Psoas muscle (tissue), 8 donors: ENCODE measurements around the gene MAN2A2. TPM values are rescaled to one million over a fixed set of nuclear protein-coding genes. Genes with fewer than 3 reads are reported as not detected.
A peak's percentile ranks its signal among the peaks of the same experiment; 100 is the strongest.

Experiments used
- ATAC-seq, 4 donors: fragments of 200-7000 bp; cut with Tn5 transposase; one replicate each; pipeline ENCODE4 v1.9.1; 2020; ENCODE audit warnings: moderate library complexity in 3 of 4, mild to moderate bottlenecking in 2 of 4
- DNase-seq, 2 donors: peaks; one replicate each; pipeline ENCODE4 v3.0.0-alpha.2; 2020
- H3K27ac ChIP-seq: fragments of 200-600 bp; one replicate; pipeline ENCODE4 v1.8.0; 2022
- H3K27me3 ChIP-seq, 3 donors: fragments of 200-600 bp in 1 of 3; one replicate each; pipeline versions ENCODE4 v1.6.1 to v1.8.0; 2013 to 2022; ENCODE audit warnings: low read length in 2 of 3, mild to moderate bottlenecking in 2 of 3, moderate library complexity in 1 of 3; ENCODE audit not compliant: insufficient read depth in 3 of 3
- H3K36me3 ChIP-seq, 2 donors: fragments of 200-600 bp in 1 of 2; one replicate each; pipeline versions ENCODE4 v1.6.1 to v1.8.0; 2013 to 2022; ENCODE audit warnings: low read depth in 1 of 2, mild to moderate bottlenecking in 1 of 2, moderate library complexity in 1 of 2; ENCODE audit not compliant: insufficient read depth in 1 of 2
- H3K4me1 ChIP-seq: fragments of 200-600 bp; one replicate; pipeline ENCODE4 v1.8.0; 2022
- H3K4me3 ChIP-seq: fragments of 200-600 bp; one replicate; pipeline ENCODE4 v1.8.0; 2022; ENCODE audit warnings: mild to moderate bottlenecking
- H3K9me3 ChIP-seq: fragments of 200-600 bp; one replicate; pipeline ENCODE4 v1.8.0; 2022
- WGBS, 3 donors: extraction: QIAGEN DNeasy Blood & Tissue Kit; methylation state at CpG; one replicate each; pipeline versions ENCODE4 v1.1.6 to v1.1.7; 2013; 5-methylcytosine and 5-hydroxymethylcytosine counted together
- intact Hi-C, 2 donors: fragments of 100-400 bp; cut with DNase I; formaldehyde crosslinking; loops; one replicate each; pipeline versions ENCODE4 v1.11.0 to v1.14.2; 2022
- polyA plus RNA-seq, 3 donors: library from polyadenylated mRNA; stranded (reverse); fragments of 200-250 nt; gene quantifications; one replicate each; pipeline ENCODE4 v1.2.3, GENCODE V29; 2013
- total RNA-seq, 4 donors: library from RNA; stranded (reverse); fragmentation: NEBNext Ultra II Directional in 2 of 4; extraction: Animal tissue kit (Norgen Biotek cat#: 25700) in 2 of 4; gene quantifications; one replicate each; pipeline versions ENCODE4 v1.2.1 to v1.2.4, GENCODE V29; 2021 to 2023
- TF ChIP-seq, protein P1 (sequence below): fragments of 200-600 bp; IDR thresholded peaks from one replicate; pipeline ENCODE4 v1.8.0; 2022; ENCODE audit warnings: antibody characterized with exemption
- donor health status: healthy with polysubstance abuse.
- donor health status: DM: no; HTN: no; CAD: no; lungs with moderate emphysema.
- donor health status: Bipolar disorder and iron deficiency.
- donor health status: healthy.
- donor health status: DM: yes; HTN: yes; CAD: no.
- donor health status: DM: no; HTN: no; CAD: no.
- donor health status: DM: no; HTN: no; CAD: no.
- donor health status: DM: yes; HTN: yes; CAD: no.

MAN2A2 gene
- total and polyA plus RNA-seq, 7 donors: 22.9 to 127 (median 111) TPM

DNA sequence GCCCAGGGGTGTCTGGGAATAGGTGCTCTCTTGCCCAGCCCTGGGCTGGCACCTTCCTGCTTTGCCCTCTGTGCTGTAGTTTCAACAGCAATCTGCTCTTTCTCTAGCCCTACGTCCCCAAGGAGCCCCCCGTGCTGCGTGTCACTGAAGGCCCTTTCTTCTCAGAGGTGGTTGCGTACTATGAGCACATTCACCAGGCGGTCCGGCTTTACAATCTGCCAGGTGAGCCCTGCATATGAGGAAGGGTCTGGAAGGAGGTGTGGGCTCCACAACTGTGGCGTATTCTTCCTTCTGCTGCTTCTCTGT lies 9.6 kb downstream of the MAN2A2 start:
- TF ChIP-seq, protein P1, sequence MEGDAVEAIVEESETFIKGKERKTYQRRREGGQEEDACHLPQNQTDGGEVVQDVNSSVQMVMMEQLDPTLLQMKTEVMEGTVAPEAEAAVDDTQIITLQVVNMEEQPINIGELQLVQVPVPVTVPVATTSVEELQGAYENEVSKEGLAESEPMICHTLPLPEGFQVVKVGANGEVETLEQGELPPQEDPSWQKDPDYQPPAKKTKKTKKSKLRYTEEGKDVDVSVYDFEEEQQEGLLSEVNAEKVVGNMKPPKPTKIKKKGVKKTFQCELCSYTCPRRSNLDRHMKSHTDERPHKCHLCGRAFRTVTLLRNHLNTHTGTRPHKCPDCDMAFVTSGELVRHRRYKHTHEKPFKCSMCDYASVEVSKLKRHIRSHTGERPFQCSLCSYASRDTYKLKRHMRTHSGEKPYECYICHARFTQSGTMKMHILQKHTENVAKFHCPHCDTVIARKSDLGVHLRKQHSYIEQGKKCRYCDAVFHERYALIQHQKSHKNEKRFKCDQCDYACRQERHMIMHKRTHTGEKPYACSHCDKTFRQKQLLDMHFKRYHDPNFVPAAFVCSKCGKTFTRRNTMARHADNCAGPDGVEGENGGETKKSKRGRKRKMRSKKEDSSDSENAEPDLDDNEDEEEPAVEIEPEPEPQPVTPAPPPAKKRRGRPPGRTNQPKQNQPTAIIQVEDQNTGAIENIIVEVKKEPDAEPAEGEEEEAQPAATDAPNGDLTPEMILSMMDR: no peak
- Histone ChIP-seq H3K27ac (no peak overlapping the region), H3K4me1 (peaks cover 23% of the 10 kb centered on the region), H3K27me3 (no peaks in the 10 kb centered on the region), H3K36me3 (peaks cover 11 to 99% of the 10 kb centered on the region in 2 donors), H3K4me3 (no peak overlapping the region), H3K9me3 (no peaks in the 10 kb centered on the region)
- 92 to 95% (median 94%) methylated on average over 7 of the region's 7 CpGs for WGBS, 3 donors
- peak in 1 of 2 donors; percentile 28 for DNase-seq
- intact Hi-C loops: no loop called here
- no peak for ATAC-seq

DNA sequence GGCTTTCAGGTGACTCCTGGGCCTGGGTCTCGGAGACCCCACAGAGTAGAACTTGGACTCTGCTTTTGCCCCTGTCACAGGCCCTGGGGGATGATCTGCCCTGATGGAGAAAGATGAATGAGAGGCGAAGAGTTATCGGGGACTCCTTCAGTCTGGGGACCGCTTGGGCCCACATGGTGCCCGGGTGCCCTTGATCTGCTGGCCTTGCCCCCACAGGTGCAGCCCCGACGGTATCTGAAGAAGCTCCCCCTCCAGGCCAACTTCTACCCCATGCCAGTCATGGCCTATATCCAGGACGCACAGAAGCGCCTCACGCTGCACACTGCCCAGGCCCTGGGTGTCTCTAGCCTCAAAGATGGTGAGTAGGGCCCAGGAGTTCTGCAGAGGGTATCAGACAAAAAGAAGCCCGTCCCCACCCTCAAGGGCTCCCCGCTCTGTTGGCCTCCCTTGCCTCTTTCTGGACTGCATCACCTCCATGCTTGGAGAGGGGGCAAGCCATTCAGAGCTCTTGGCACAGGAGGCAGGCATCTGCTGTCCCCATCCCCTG lies 10.4 kb downstream of the MAN2A2 start:
- WGBS, 3 donors: 87 to 91% (median 90%) methylated on average over 10 to 12 of the region's 12 CpGs

DNA sequence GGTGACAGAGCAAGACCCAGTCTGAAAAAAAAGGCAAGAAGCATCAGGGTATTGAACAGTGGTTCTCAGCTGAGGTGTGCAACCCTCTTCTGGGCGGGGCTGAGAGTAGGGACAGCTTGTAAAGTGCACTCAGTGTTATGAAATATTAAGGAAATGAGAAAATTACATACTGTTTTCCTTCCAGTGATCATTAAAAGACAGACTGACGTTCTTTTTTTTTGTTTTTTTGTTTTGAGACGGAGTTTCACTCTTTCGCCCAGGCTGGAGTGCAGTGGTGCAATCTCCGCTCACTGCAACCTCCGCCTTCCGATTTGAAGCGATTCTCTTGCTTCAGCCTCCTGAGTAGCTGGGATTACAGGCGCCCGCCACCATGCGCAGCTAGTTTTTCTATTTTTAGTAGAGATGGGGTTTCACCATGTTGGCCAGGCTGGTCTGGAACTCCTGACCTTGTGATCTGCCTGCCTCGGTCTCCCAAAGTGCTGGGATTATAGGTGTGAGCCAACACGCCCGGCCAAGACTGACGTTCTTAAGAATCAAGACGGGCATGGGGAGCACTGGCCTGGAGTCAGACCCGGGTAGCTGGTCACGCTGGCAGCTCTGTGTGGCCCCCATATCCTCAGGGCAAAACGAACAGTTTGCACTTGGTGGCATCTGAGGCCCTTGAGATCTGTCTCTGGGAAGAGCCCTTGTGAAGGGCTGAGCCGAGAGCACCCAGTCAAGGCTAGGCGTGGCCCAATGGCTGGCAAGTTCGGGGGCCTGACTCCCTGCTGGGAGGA lies 11.4 kb downstream of the MAN2A2 start:
- intact Hi-C loops: no loop called here
- Histone ChIP-seq H3K9me3 (no peaks in the 10 kb centered on the region), H3K4me1 (peaks cover 23% of the 10 kb centered on the region), H3K36me3 (peaks cover 14 to 99% of the 10 kb centered on the region in 2 donors), H3K27ac (peak overlapping the region; percentile 87), H3K4me3 (no peak overlapping the region), H3K27me3 (no peaks in the 10 kb centered on the region)
- DNase-seq (peak in 1 of 2 donors; percentile 50), ATAC-seq (no peak)
- WGBS, 3 donors: 69 to 90% (median 75%) methylated on average over 22 of the region's 22 CpGs
- TF ChIP-seq, protein P1: no peak

More for the DNA sequence above, 10.4 kb downstream of the MAN2A2 start:
- intact Hi-C loops: no loop called here
- Histone ChIP-seq H3K27me3 (no peaks in the 10 kb centered on the region), H3K36me3 (peaks cover 15 to 99% of the 10 kb centered on the region in 2 donors), H3K9me3 (no peaks in the 10 kb centered on the region), H3K4me3 (no peak overlapping the region), H3K27ac (no peak overlapping the region), H3K4me1 (peaks cover 23% of the 10 kb centered on the region)
- TF ChIP-seq, protein P1: no peak
- DNase-seq: peak in 1 of 2 donors; percentile 31
- no peak for ATAC-seq

DNA sequence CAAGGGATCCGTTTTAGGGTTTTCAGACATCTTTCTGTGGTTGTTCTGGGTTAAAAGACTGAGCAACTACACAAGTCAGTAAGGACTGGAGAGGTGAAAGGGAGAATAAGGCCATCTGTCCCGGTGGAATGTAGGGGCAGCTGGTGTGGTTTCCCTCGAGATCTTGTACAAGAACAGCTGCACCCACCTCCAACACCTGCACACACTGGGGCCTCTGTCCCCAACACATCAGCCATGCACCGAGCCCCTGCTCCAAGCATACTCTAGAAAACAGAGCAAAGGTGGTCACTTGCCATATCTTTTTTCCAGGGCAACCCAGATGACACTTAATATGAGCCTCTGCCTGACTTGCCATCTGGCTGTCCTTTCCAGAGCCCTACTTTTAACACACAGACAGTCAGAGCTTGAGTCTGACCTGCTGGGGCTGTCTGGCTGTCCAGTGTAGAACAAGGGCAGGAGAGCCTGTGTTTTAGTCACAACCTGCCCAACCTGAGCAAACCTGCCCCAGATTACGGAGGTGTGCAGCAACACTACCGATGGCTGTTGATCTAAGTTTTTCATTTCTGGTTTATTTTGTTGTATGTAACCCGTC lies 12.2 kb downstream of the MAN2A2 start:
- H3K27me3 ChIP-seq: no peaks in the 10 kb centered on the region
- peaks cover 23% of the 10 kb centered on the region for H3K4me1 ChIP-seq
- 45 to 59% (median 46%) methylated on average over 7 of the region's 7 CpGs for WGBS, 3 donors
- TF ChIP-seq, protein P1: no peak
- DNase-seq (peak in 1 of 2 donors; percentile 52), ATAC-seq (peak; percentile 40 to 82 (median 66))
- H3K9me3 ChIP-seq: no peaks in the 10 kb centered on the region
- peaks cover 14 to 99% of the 10 kb centered on the region in 2 donors for H3K36me3 ChIP-seq
- peak overlapping the region; percentile 87 for H3K27ac ChIP-seq
- intact Hi-C loops: no loop called here
- H3K4me3 ChIP-seq: peak overlapping the region; percentile 36
